Measurements from ENCODE around the gene IQSEC3. TPM values are rescaled to one million over a fixed set of nuclear protein-coding genes. Genes with fewer than 3 reads are reported as not detected.

IQSEC3 gene
- total and polyA plus RNA-seq, 8 donors, result 0.16 to 10.1 (median 1.2) TPM

DNA sequence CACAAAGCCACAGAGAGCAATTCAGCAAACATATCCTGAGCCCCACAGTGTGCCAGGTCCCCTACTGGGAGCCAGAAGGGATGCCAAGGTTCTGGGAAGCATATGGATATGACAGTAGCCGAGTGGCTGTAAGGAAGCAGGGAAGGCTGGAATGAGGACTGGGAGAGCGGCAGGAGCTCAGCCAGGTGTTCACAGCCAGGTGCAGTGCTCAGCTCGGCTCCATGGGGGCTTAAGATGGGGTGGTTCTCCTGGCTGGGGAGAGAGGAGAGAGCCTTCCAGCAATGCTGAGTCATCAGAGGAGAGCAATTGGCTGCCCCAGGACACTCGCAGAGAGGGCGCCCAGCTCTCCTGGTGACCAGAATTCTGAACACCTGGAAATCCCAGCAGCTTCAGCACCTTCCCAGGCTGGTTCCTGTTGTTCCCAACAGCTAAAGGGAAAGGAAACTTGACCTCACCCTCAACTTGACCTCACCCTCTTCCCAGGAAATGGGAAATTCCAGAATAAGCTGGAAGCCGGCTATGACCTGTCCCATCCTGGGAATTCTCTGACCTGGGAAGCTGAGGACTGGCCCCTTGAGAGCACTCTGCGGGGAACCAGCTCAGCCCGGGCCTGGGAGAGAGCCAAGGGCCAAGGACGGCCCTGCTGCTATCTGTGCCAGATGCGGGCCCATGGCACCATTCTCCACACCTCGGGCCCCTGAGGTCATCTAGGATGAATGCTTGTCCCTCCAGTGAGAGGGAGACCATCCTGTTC, 112.7 kb downstream of the IQSEC3 start:
- Histone ChIP-seq H3K27ac (no peak overlapping the region), H3K4me1 (no peaks in the 10 kb centered on the region), H3K4me3 (no peak overlapping the region), H3K9me3 (no peaks in the 10 kb centered on the region), H3K27me3 (no peaks in the 10 kb centered on the region), H3K36me3 (no peaks in the 10 kb centered on the region)
- no peak for FAIRE-seq
- TF ChIP-seq, protein P1, sequence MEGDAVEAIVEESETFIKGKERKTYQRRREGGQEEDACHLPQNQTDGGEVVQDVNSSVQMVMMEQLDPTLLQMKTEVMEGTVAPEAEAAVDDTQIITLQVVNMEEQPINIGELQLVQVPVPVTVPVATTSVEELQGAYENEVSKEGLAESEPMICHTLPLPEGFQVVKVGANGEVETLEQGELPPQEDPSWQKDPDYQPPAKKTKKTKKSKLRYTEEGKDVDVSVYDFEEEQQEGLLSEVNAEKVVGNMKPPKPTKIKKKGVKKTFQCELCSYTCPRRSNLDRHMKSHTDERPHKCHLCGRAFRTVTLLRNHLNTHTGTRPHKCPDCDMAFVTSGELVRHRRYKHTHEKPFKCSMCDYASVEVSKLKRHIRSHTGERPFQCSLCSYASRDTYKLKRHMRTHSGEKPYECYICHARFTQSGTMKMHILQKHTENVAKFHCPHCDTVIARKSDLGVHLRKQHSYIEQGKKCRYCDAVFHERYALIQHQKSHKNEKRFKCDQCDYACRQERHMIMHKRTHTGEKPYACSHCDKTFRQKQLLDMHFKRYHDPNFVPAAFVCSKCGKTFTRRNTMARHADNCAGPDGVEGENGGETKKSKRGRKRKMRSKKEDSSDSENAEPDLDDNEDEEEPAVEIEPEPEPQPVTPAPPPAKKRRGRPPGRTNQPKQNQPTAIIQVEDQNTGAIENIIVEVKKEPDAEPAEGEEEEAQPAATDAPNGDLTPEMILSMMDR (IDR thresholded peaks at IDR 0.05), result no peak
- WGBS, 2 donors, result 65 to 68% methylated on average over 11 of the region's 11 CpGs
- ATAC-seq, result no peak
- peak in 1 of 6 donors; percentile 38 for DNase-seq
- intact Hi-C loops (cut with DNase I), result no loop called here

DNA sequence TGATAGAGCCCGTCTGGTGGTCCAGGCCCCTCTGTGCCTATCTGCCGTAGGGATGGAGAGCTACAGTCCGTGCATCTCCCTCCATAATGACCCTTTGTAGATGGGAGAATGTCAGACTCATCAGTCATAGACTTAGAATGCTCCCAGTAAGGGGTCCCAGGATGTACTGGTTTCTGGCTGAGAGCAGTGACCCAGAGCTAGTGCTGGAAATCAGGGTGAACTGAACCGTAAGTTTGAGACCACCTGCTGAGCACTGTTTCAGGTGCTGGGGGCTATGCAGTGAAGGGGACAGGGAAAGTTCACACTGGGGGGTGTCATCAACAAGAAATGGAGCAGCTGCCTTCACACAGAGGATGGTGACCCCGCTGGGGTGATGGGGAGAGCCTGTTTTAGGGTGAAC, 113.3 kb downstream of the IQSEC3 start:
- Histone ChIP-seq H3K36me3 (no peaks in the 10 kb centered on the region), H3K9me3 (no peaks in the 10 kb centered on the region), H3K4me3 (no peak overlapping the region), H3K4me1 (no peaks in the 10 kb centered on the region), H3K27me3 (no peaks in the 10 kb centered on the region), H3K27ac (no peak overlapping the region)
- TF ChIP-seq, protein P1 (IDR thresholded peaks at IDR 0.05), result no peak
- 70 to 78% methylated on average over 5 of the region's 5 CpGs for WGBS, 2 donors
- ATAC-seq (no peak), FAIRE-seq (no peak), DNase-seq (peak in 1 of 6 donors; percentile 11)
- intact Hi-C loops (cut with DNase I), result no loop called here

DNA sequence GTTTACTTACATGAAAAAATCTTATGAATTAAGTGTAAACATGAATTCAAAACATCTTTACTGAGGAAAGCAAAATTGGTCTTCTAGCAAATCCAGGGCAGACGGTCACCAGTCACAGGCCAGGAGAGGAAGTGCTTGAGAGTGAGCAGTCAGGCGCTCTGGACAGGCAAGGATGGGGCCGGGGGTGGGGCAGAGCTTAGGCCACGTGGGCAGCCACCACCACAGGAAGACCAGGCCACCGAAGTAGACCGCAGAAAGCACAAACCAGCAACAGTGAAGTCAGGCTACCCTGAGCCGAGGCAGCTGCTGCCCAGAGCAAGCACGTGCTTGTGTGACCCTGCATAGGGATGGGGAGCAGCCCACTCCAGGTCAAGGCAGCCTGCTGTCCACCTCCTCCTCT, 113.9 kb downstream of the IQSEC3 start:
- Histone ChIP-seq H3K27me3 (no peaks in the 10 kb centered on the region), H3K9me3 (no peaks in the 10 kb centered on the region), H3K4me3 (no peak overlapping the region), H3K36me3 (no peaks in the 10 kb centered on the region), H3K4me1 (no peaks in the 10 kb centered on the region), H3K27ac (no peak overlapping the region)
- WGBS, 2 donors, result 67 to 68% methylated on average over 8 of the region's 8 CpGs
- FAIRE-seq (no peak), ATAC-seq (peak in 2 of 4 donors; percentile 40 to 79), DNase-seq (peak in 2 of 6 donors; percentile 23 to 42)
- TF ChIP-seq, protein P1 (IDR thresholded peaks at IDR 0.05), result no peak
- intact Hi-C loops (cut with DNase I), result no loop called here

DNA sequence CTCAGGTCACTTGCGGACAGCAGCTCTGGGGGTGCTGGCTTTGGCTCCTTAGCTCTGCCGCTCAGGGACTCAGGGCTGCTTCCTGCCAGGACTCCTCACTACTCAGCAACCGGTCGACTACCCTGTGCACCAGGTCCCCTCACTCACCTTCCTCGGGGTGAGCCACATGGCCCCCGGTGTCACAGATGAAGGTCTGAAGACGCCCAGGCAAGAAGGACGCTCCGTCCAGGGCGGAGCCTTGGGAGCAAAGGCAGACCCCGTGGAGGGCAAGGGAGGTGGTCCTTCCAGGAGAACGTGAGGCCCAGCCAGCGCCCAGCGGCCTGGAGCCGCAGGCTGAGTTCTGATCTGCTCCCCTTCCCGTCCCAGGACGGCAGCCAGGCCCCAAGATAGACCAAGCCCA, 115.4 kb downstream of the IQSEC3 start:
- H3K27ac ChIP-seq, result no peak overlapping the region
- peak in 2 of 6 donors; percentile 22 to 50 for DNase-seq

More for the DNA sequence above, 115.4 kb downstream of the IQSEC3 start:
- Histone ChIP-seq H3K36me3 (no peaks in the 10 kb centered on the region), H3K27me3 (no peaks in the 10 kb centered on the region), H3K4me3 (no peak overlapping the region), H3K9me3 (no peaks in the 10 kb centered on the region), H3K4me1 (no peaks in the 10 kb centered on the region)
- FAIRE-seq (no peak), ATAC-seq (no peak)
- WGBS, 2 donors, result 76 to 86% methylated on average over 17 of the region's 17 CpGs
- intact Hi-C loops (cut with DNase I), result no loop called here
- TF ChIP-seq, protein P1 (IDR thresholded peaks at IDR 0.05), result no peak
